K562 (cell line): ENCODE measurements around the gene DDIT3. TPM values are rescaled to one million over a fixed set of nuclear protein-coding genes. Genes with fewer than 3 reads are reported as not detected.

Source experiments
- CREM ChIP-seq: IDR thresholded peaks from 2 replicates; pipeline ENCODE4 v1.6.1; 2014; ENCODE audit warnings: antibody characterized with exemption, low read depth
- ERF ChIP-seq: fragments of 450-650 bp; formaldehyde crosslinking; IDR thresholded peaks from 2 replicates; pipeline ENCODE4 v1.4.0; 2020; ENCODE audit warnings: mild to moderate bottlenecking, mixed read lengths
- ETS2 ChIP-seq: IDR thresholded peaks from 2 replicates; pipeline ENCODE4 v1.6.1; 2016; ENCODE audit warnings: borderline replicate concordance, missing genetic modification characterization, mild to moderate bottlenecking, moderate library complexity, missing compliant biosample characterization; ENCODE audit not compliant: poor library complexity, severe bottlenecking
- FOXK2 ChIP-seq, 2 experiments: fragments of 450-650 bp; IDR thresholded peaks in 1 of 2; conservative IDR thresholded peaks in 1 of 2; 2 replicates each; pipeline ENCODE4 v1.6.1; 2016; ENCODE audit warnings: low read depth in 2 of 2, mild to moderate bottlenecking in 1 of 2
- HDAC8 ChIP-seq: fragments of 450-650 bp; IDR thresholded peaks from 2 replicates; pipeline ENCODE4 v1.6.1; 2016; ENCODE audit warnings: mild to moderate bottlenecking, missing genetic modification characterization, moderate library complexity, missing compliant biosample characterization
- HINFP ChIP-seq: fragments of 450-650 bp; conservative IDR thresholded peaks from 2 replicates; pipeline ENCODE4 v1.6.1; 2016; ENCODE audit warnings: missing genetic modification characterization, low read depth, mild to moderate bottlenecking, control low read depth, missing compliant biosample characterization
- KDM1A ChIP-seq, 2 experiments: fragments of 450-650 bp; IDR thresholded peaks; 2 replicates each; pipeline ENCODE4 v1.6.1; 2016; ENCODE audit warnings: mild to moderate bottlenecking in 2 of 2
- LARP7 ChIP-seq: fragments of 450-650 bp; IDR thresholded peaks from 2 replicates; pipeline ENCODE4 v1.6.1; 2016
- LEF1 ChIP-seq: fragments of 450-650 bp; IDR thresholded peaks from 2 replicates; pipeline ENCODE4 v1.6.1; 2016; ENCODE audit warnings: mild to moderate bottlenecking
- MIER1 ChIP-seq: fragments of 450-650 bp; IDR thresholded peaks from 2 replicates; pipeline ENCODE4 v1.6.1; 2016; ENCODE audit warnings: antibody characterized with exemption, mild to moderate bottlenecking, low read depth
- NFE2 ChIP-seq: IDR thresholded peaks from 2 replicates; pipeline ENCODE4 v1.6.1; 2014; ENCODE audit warnings: antibody characterized with exemption, low read depth
- NR1H2 ChIP-seq: sonication (generic); formaldehyde crosslinking; IDR thresholded peaks from 2 replicates; pipeline ENCODE4 v1.4.0; 2020; ENCODE audit warnings: mild to moderate bottlenecking, missing genetic modification reagents
- SLC30A9 ChIP-seq: fragments of 250-450 bp; sonication (Bioruptor Pico); IDR thresholded peaks from 2 replicates; pipeline ENCODE4 v1.8.0; 2022; ENCODE audit warnings: mild to moderate bottlenecking, moderate library complexity
- U2AF2 ChIP-seq: fragments of 200-400 bp; formaldehyde crosslinking; optimal IDR thresholded peaks from 2 replicates; pipeline ENCODE3; 2017; ENCODE audit warnings: low read depth, mild to moderate bottlenecking, low read length
- ZBTB11 ChIP-seq, 3 experiments: fragments of 200-800 bp in 1 of 3; fragments of 250-450 bp in 1 of 3; fragments of 450-650 bp in 1 of 3; sonication (Bioruptor Pico) in 1 of 3; sonication (Bioruptor generic) in 1 of 3; formaldehyde crosslinking in 1 of 3; IDR thresholded peaks; 2 replicates each; pipeline versions ENCODE4 v1.6.1 to v1.8.0; 2016 to 2022; ENCODE audit warnings: mild to moderate bottlenecking in 2 of 3, missing genetic modification characterization in 2 of 3, missing compliant biosample characterization in 1 of 3, moderate library complexity in 1 of 3
- ZBTB43 ChIP-seq: sonication (generic); formaldehyde crosslinking; IDR thresholded peaks from 2 replicates; pipeline ENCODE4 v1.8.0; 2023; ENCODE audit warnings: mild to moderate bottlenecking, missing genetic modification reagents
- ZFPM2 ChIP-seq: fragments of 250-450 bp; sonication (Bioruptor Pico); IDR thresholded peaks from 2 replicates; pipeline ENCODE4 v1.5.1; 2022; ENCODE audit warnings: mild to moderate bottlenecking
- ZHX1 ChIP-seq: fragments of 150-350 bp; conservative IDR thresholded peaks from 2 replicates; pipeline ENCODE4 v1.6.1; 2014; ENCODE audit warnings: low read length
- ZNF561 ChIP-seq: fragments of 450-650 bp; formaldehyde crosslinking; conservative IDR thresholded peaks from 2 replicates; pipeline ENCODE4 v1.4.0; 2020; ENCODE audit warnings: mild to moderate bottlenecking, moderate library complexity
- ZNF695 ChIP-seq: fragments of 450-650 bp; formaldehyde crosslinking; IDR thresholded peaks from 2 replicates; pipeline ENCODE4 v1.4.0; 2020; ENCODE audit warnings: mild to moderate bottlenecking, moderate library complexity
- ZNF780A ChIP-seq: fragments of 250-450 bp; sonication (Bioruptor Pico); IDR thresholded peaks from 2 replicates; pipeline ENCODE4 v1.5.0; 2021; ENCODE audit warnings: mild to moderate bottlenecking
- ZSCAN29 ChIP-seq: fragments of 450-650 bp; IDR thresholded peaks from 2 replicates; pipeline ENCODE4 v1.6.1; 2017
- polyA plus RNA-seq, 8 experiments: library from polyadenylated mRNA; depleted of rRNA in 4 of 8; stranded (reverse) in 5 of 8; unstranded in 3 of 8; fragments of >200 nt; fragmentation: Nextera tagmentation in 2 of 8; fragmentation: Illumina TruSeq in 1 of 8; extraction: Ambion mirVana in 2 of 8; extraction: Trizol in 1 of 8; gene quantifications; 2 replicates each; pipeline versions ENCODE4 v1.2.1 to v1.2.3, GENCODE V29; 2011 to 2014; ENCODE audit warnings: inconsistent platforms in 1 of 8, missing spikeins in 1 of 8
- total RNA-seq, 7 experiments: library from RNA; depleted of rRNA in 6 of 7; stranded (reverse); fragments of >200 nt in 6 of 7; fragmentation: Illumina TruSeq in 2 of 7; extraction: Trizol in 2 of 7; gene quantifications; 2 replicates each; pipeline versions ENCODE4 v1.2.1 to v1.2.3, GENCODE V29; 2011 to 2021; ENCODE audit warnings: low replicate concordance in 1 of 7

The DDIT3 gene
- total and polyA plus RNA-seq, 9 of the 15 experiments (the other 6 are each of a cell fraction or from before 2014, with no cell fraction given), result 59.1 to 272 (median 89.9) TPM

- TF ChIP-seq ZNF695 (CRISPR knock-in tag) (no peak), MIER1 (no peak), ERF (CRISPR knock-in tag) (no peak), ZNF561 (CRISPR knock-in tag) (no peak), ZBTB11 (CRISPR knock-in tag; IDR thresholded peaks at IDR 0.05) (peak in 1 of 3 experiments; percentile 45; a peak in 1 of 6 replicates), SLC30A9 (no peak), NFE2 (no peak), LARP7 (no peak), LEF1 (peak; percentile 11; the same call in 1 of the 2 replicates), ETS2 (no peak), HDAC8 (tag) (no peak), ZSCAN29 (no peak), FOXK2 (conservative IDR thresholded peaks at IDR 0.05 in 1 of 2, IDR thresholded peaks at IDR 0.05 in 1 of 2; ENCODE audit: low read depth in 2 of 2) (no peak), U2AF2 (no peak), HINFP (tag) (no peak), ZHX1 (no peak), NR1H2 (no peak), KDM1A (IDR thresholded peaks at IDR 0.05) (peak; percentile 75 to 83), ZBTB43 (CRISPR knock-in tag) (no peak), ZFPM2 (CRISPR knock-in tag) (no peak), ZNF780A (CRISPR knock-in tag) (no peak), CREM (peak; percentile 52; the same call in 1 of the 2 replicates)
Measured at GRCh38 chr12:57552306-57552651, 32.0 kb upstream of the DDIT3 start (continued).
